Panc1 (cell line): ENCODE results near the gene KRTAP10-2. TPM values are rescaled to one million over a fixed set of nuclear protein-coding genes. Genes with fewer than 3 reads are reported as not detected.

ENCODE experiments used
- ATAC-seq: fragments of 200-7000 bp; cut with Tn5 transposase; 2 replicates; pipeline ENCODE4 v1.9.1; 2020; ENCODE audit warnings: mild to moderate bottlenecking, moderate library complexity
- BruUV-seq: library from RNA; stranded (reverse); fragments of 400-500 nt; replicated peaks from 2 replicates; lab custom pipeline; 2021; lab: Mats Ljungman, UMichigan
- CTCF ChIA-PET: fragments of 300-600 bp; sonication (Branson Sonifier 250); formaldehyde crosslinking; loops from one replicate; lab custom pipeline; 2022; ENCODE audit warnings: antibody characterized with exemption; lab: Charles Lee
- POLR2A ChIA-PET: fragments of 300-600 bp; sonication (Branson Sonifier 250); formaldehyde crosslinking; loops from one replicate; lab custom pipeline; 2022; ENCODE audit warnings: antibody characterized with exemption; lab: Charles Lee
- DNase-seq: peaks from one replicate; pipeline ENCODE4 v3.0.0-alpha.2; 2010; ENCODE audit warnings: low read depth, low spot score
- H3K27ac ChIP-seq: 2 replicates; pipeline ENCODE4 v1.5.1; 2011; ENCODE audit warnings: mild to moderate bottlenecking, low read length, inconsistent platforms
- H3K27me3 ChIP-seq: fragments of 200-500 bp; sonication (Bioruptor generic); 2 replicates; pipeline ENCODE4 v1.6.0; 2014; ENCODE audit warnings: low read length, inconsistent platforms; ENCODE audit not compliant: control insufficient read depth, insufficient read depth
- H3K36me3 ChIP-seq: fragments of 200-500 bp; sonication (Bioruptor generic); 2 replicates; pipeline ENCODE4 v1.5.1; 2014; ENCODE audit warnings: inconsistent platforms, mild to moderate bottlenecking, low read length, moderate library complexity; ENCODE audit not compliant: control insufficient read depth, insufficient read depth
- H3K4me1 ChIP-seq: 2 replicates; pipeline ENCODE4 v1.5.1; 2011; ENCODE audit warnings: inconsistent platforms, mild to moderate bottlenecking, low read length, moderate library complexity; ENCODE audit not compliant: control insufficient read depth, insufficient read depth
- H3K4me3 ChIP-seq, 2 experiments: 2 replicates each; pipeline ENCODE4 v1.5.1; 2011 to 2012; ENCODE audit warnings: low read depth in 2 of 2, low read length in 2 of 2, mild to moderate bottlenecking in 2 of 2, inconsistent platforms in 1 of 2, moderate library complexity in 1 of 2
- H3K9me3 ChIP-seq: fragments of 200-500 bp; sonication (Bioruptor generic); 2 replicates; pipeline ENCODE4 v1.5.1; 2014; ENCODE audit warnings: low read depth, mild to moderate bottlenecking, inconsistent platforms, low read length, moderate library complexity; ENCODE audit not compliant: control insufficient read depth, insufficient read depth
- CTCF ChIP-seq: fragments of 450-650 bp; IDR thresholded peaks from 2 replicates; pipeline ENCODE4 v1.5.1; 2017; ENCODE audit warnings: mild to moderate bottlenecking
- POLR2AphosphoS5 ChIP-seq: IDR thresholded peaks from 2 replicates; pipeline ENCODE4 v1.6.1; 2012; ENCODE audit warnings: mild to moderate bottlenecking, low read depth, low read length, moderate library complexity
- SIN3A ChIP-seq: IDR thresholded peaks from 2 replicates; pipeline ENCODE4 v1.6.1; 2012; ENCODE audit warnings: low read depth, mild to moderate bottlenecking, low read length, moderate library complexity, borderline replicate concordance; ENCODE audit not compliant: insufficient read depth
- TCF7L2 ChIP-seq: IDR thresholded peaks from 2 replicates; pipeline ENCODE4 v1.6.1; 2011; ENCODE audit warnings: mild to moderate bottlenecking, low read depth, low read length, inconsistent platforms
- in situ Hi-C: cut with HindIII; loops from 2 replicates; pipeline ENCODE4 v1.10.0; 2016; ENCODE audit warnings: low sequenced_read_pairs, low pct_unique_long_range_greater_than_20kb
- intact Hi-C: fragments of 100-400 bp; cut with micrococcal nuclease; formaldehyde crosslinking; loops from one replicate; pipeline ENCODE4 v1.10.0; 2022; ENCODE audit not compliant: unreplicated experiment
- total RNA-seq: library from RNA; stranded (reverse); gene quantifications from one replicate; pipeline ENCODE4 v1.2.1, GENCODE V29; 2021; ENCODE audit not compliant: unreplicated experiment
- TF ChIP-seq, protein P1 (sequence below), 2 experiments: IDR thresholded peaks; 2 replicates each; pipeline ENCODE4 v1.6.1; 2011 to 2012; ENCODE audit warnings: low read depth in 2 of 2, control low read depth in 1 of 2, low read length in 1 of 2, mild to moderate bottlenecking in 1 of 2, moderate library complexity in 1 of 2; ENCODE audit not compliant: insufficient read depth in 1 of 2

KRTAP10-2 gene
- total RNA-seq, 1 experiment from 2014 or later = not detected

- no peak for TF ChIP-seq POLR2AphosphoS5
- TF ChIP-seq, protein P1, sequence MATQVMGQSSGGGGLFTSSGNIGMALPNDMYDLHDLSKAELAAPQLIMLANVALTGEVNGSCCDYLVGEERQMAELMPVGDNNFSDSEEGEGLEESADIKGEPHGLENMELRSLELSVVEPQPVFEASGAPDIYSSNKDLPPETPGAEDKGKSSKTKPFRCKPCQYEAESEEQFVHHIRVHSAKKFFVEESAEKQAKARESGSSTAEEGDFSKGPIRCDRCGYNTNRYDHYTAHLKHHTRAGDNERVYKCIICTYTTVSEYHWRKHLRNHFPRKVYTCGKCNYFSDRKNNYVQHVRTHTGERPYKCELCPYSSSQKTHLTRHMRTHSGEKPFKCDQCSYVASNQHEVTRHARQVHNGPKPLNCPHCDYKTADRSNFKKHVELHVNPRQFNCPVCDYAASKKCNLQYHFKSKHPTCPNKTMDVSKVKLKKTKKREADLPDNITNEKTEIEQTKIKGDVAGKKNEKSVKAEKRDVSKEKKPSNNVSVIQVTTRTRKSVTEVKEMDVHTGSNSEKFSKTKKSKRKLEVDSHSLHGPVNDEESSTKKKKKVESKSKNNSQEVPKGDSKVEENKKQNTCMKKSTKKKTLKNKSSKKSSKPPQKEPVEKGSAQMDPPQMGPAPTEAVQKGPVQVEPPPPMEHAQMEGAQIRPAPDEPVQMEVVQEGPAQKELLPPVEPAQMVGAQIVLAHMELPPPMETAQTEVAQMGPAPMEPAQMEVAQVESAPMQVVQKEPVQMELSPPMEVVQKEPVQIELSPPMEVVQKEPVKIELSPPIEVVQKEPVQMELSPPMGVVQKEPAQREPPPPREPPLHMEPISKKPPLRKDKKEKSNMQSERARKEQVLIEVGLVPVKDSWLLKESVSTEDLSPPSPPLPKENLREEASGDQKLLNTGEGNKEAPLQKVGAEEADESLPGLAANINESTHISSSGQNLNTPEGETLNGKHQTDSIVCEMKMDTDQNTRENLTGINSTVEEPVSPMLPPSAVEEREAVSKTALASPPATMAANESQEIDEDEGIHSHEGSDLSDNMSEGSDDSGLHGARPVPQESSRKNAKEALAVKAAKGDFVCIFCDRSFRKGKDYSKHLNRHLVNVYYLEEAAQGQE (IDR thresholded peaks at IDR 0.05; ENCODE audit: insufficient read depth in 1 of 2, low read depth in 2 of 2, low read length in 1 of 2) = no peak
- no peak for TF ChIP-seq CTCF
- no peak for TF ChIP-seq SIN3A
- no peak for TF ChIP-seq TCF7L2
- in situ Hi-C loops = no loop called here
- ChIA-PET POLR2A (no interaction called here), CTCF (interaction anchor here (0.6 kb wide), 1 partner anchor 220 kb away, joined by 3 read pairs; no protein-coding TSS in a partner anchor)
- Histone ChIP-seq H3K36me3 (peaks cover 2% of the 10 kb centered on the region; the same call in 1 of the 2 replicates), H3K9me3 (no peaks in the 10 kb centered on the region), H3K27me3 (no peaks in the 10 kb centered on the region), H3K27ac (no peak overlapping the region), H3K4me3 (no peak overlapping the region), H3K4me1 (no peaks in the 10 kb centered on the region)
- intact Hi-C loops = no loop called here
- no peak for ATAC-seq
- DNase-seq = no peak
- BruUV-seq = no TSS peak
These were observed 29.2 kb downstream of the KRTAP10-2 start for GRCh38 chr21:44521928-44522752.

- TF ChIP-seq, protein P1 (IDR thresholded peaks at IDR 0.05; ENCODE audit: insufficient read depth in 1 of 2, low read depth in 2 of 2, low read length in 1 of 2) = no peak
- TF ChIP-seq POLR2AphosphoS5 (no peak), TCF7L2 (no peak), CTCF (no peak), SIN3A (no peak)
- ChIA-PET POLR2A (no interaction called here), CTCF (no interaction called here)
- no peak for DNase-seq
- Histone ChIP-seq H3K27ac (no peak overlapping the region), H3K27me3 (no peaks in the 10 kb centered on the region), H3K4me3 (no peak overlapping the region), H3K4me1 (no peaks in the 10 kb centered on the region), H3K9me3 (no peaks in the 10 kb centered on the region), H3K36me3 (peaks cover 2% of the 10 kb centered on the region; the same call in 1 of the 2 replicates)
- no peak for ATAC-seq
- BruUV-seq = no TSS peak
- intact Hi-C loops = no loop called here
- in situ Hi-C loops = no loop called here
These were observed 29.9 kb downstream of the KRTAP10-2 start for GRCh38 chr21:44521301-44521927.
